ENCODE results near the gene CASP9. TPM values are rescaled to one million over a fixed set of nuclear protein-coding genes. Genes with fewer than 3 reads are reported as not detected.
A peak's percentile ranks its signal among the peaks of the same experiment; 100 is the strongest.

CASP9 gene
- total RNA-seq, 6 experiments from 2014 or later: 2.3 to 9.0 (median 8.2) TPM

DNA sequence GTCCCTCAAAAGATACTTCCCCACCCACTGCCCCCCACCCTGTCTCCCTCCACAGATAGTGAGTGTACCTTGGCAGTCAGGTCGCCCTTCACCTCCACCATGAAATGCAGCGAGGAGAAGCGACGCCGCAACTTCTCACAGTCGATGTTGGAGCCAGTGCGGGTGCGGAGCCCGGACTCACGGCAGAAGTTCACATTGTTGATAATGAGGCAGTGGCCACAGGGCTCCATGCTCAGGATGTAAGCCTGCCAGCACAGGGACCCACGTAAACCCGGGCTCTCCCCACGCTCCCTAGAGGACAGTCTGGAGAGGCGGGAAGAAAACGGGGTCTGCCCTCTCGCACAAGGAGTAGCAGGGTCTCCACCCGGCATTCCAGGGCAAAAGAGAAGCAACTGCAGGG, 17.2 kb downstream of the CASP9 start:
- DNase-seq (no peak), ATAC-seq (no peak)
- TF ChIP-seq CTCF (IDR thresholded peaks at IDR 0.05) (no peak), POLR2A (IDR thresholded peaks at IDR 0.05) (no peak)
- Histone ChIP-seq H3K4me3 (no peak overlapping the region), H3K27ac (no peak overlapping the region), H3K4me1 (no peaks in the 10 kb centered on the region), H3K36me3 (peaks cover 0 to 9% (median 0%) of the 10 kb centered on the region in 4 donors), H3K27me3 (no peaks in the 10 kb centered on the region), H3K9me3 (no peaks in the 10 kb centered on the region)
- intact Hi-C loops (cut with DNase I): no loop called here
- WGBS (ENCODE audit: insufficient coverage, low coverage, low lambda C conversion rate, missing lambda C conversion rate): 94% methylated on average over 11 of the region's 17 CpGs

DNA sequence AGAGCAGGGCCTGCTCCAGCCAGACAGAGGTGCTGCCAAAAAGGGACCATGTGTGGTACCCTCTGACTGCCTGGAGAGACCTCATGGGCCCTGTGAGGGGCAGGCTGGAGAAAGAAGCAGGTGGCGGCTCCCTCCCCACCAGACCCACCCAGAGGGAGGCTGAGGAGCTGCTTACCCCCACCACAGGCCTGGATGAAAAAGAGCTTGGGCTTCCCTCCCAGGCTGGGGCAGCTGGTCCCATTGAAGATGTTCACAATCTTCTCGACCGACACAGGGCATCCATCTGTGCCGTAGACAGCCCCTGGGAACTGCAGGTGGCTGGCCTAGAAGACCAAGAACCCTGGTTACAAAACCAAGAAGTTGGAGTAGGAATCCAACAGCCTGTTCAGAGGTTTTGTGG, 19.6 kb downstream of the CASP9 start:
- TF ChIP-seq CTCF (IDR thresholded peaks at IDR 0.05) (no peak), POLR2A (IDR thresholded peaks at IDR 0.05) (no peak)
- intact Hi-C loops (cut with DNase I): no loop called here
- DNase-seq: no peak
- H3K4me1 ChIP-seq: no peaks in the 10 kb centered on the region
- no peak overlapping the region for H3K4me3 ChIP-seq
- no peaks in the 10 kb centered on the region for H3K27me3 ChIP-seq
- H3K27ac ChIP-seq: no peak overlapping the region
- no peaks in the 10 kb centered on the region for H3K9me3 ChIP-seq
- H3K36me3 ChIP-seq: peaks cover 0 to 12% (median 0%) of the 10 kb centered on the region in 4 donors
- WGBS (ENCODE audit: insufficient coverage, low coverage, low lambda C conversion rate, missing lambda C conversion rate): no CpG with 5 or more reads among the region's 4 CpGs
- no peak for ATAC-seq

GRCh38 chr1:15501208-15502032, 22.6 kb downstream of the CASP9 start:
- no peak overlapping the region for H3K27ac ChIP-seq
- 58% methylated on average over 16 of the region's 17 CpGs for WGBS (ENCODE audit: insufficient coverage, low coverage, low lambda C conversion rate, missing lambda C conversion rate)
- DNase-seq: peak in 2 of 3 donors; percentile 55 to 60
- H3K4me1 ChIP-seq: no peaks in the 10 kb centered on the region
- no peaks in the 10 kb centered on the region for H3K27me3 ChIP-seq
- ATAC-seq: peak; percentile 47 to 64 (median 53)
- intact Hi-C loops (cut with DNase I): no loop called here
- H3K9me3 ChIP-seq: no peaks in the 10 kb centered on the region
- TF ChIP-seq CTCF (IDR thresholded peaks at IDR 0.05) (peak; percentile 29 to 65 (median 55)), POLR2A (IDR thresholded peaks at IDR 0.05) (no peak)
- no peak overlapping the region for H3K4me3 ChIP-seq
- H3K36me3 ChIP-seq: peaks cover 0 to 17% (median 0%) of the 10 kb centered on the region in 4 donors

DNA sequence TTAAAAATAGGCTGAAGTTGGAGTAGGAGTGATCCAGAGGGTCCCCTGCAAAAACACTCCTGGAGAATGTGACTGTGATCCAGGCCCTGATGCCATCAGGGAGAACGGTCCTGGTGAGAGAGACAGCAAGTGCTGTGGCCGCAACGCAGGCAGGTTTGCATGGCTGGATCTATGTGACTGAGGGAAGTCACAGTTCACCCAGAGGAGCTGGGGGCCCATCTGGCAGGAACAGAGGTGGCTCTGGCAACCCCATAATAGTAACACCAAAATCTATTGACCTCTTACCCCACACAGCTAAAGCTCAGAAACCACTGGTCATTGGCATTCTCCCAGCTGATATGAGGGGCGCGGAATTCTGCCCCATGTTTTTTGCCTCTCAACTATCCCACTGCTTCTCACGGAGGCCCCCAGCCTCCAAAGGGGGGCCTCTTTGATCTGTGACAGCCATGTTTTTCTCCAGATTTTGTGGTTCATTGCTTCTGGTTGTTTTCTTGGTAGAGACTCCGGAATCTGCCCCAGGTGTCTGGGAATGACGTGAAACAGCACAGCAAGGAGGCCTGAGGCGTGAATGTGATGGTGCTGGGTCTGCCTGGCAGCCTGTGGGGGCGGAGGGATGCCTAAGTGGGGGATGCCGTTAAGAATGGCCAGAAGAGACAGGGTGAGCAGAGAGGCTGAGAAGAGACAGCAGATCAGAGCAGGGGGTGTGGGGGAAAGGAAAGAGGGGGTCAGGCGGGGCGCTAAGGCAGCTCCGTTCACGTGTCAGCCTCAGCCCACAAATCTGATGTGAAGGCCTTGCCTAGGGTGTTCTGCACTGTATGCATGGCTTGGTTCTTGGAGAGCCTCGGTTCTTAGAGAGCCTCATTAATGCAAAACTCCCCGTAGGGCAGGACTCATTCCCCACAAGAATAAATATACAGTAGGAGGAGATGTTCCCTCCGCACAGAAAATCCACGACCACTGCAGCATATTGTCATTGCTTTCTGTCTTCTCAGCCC, 23.5 kb downstream of the CASP9 start:
- Histone ChIP-seq H3K27ac (no peak overlapping the region), H3K4me3 (no peak overlapping the region), H3K9me3 (no peaks in the 10 kb centered on the region), H3K4me1 (no peaks in the 10 kb centered on the region), H3K36me3 (peaks cover 0 to 15% (median 0%) of the 10 kb centered on the region in 4 donors), H3K27me3 (no peaks in the 10 kb centered on the region)
- intact Hi-C loops (cut with DNase I): no loop called here
- DNase-seq (peak in 1 of 3 donors; percentile 8), ATAC-seq (no peak)
- 86% methylated on average over 14 of the region's 19 CpGs for WGBS (ENCODE audit: insufficient coverage, low coverage, low lambda C conversion rate, missing lambda C conversion rate)
- no peak for TF ChIP-seq POLR2A (IDR thresholded peaks at IDR 0.05)
- TF ChIP-seq CTCF (IDR thresholded peaks at IDR 0.05): no peak
